Breast epithelium (tissue), 4 donors: Measurements from ENCODE around the gene VAMP2. TPM values are rescaled to one million over a fixed set of nuclear protein-coding genes. Genes with fewer than 3 reads are reported as not detected.
A peak's percentile ranks its signal among the peaks of the same experiment; 100 is the strongest.

Experiments used
- DNase-seq, 2 donors: peaks; one replicate each; pipeline ENCODE4 v3.0.0-alpha.2; 2019; ENCODE audit warnings: low spot score in 2 of 2
- H3K27ac ChIP-seq, 2 donors: fragments of 200-600 bp; sonication (generic) in 1 of 2; one replicate each; pipeline ENCODE4 v1.5.1; 2016 to 2019; ENCODE audit warnings: mild to moderate bottlenecking in 1 of 2
- H3K27me3 ChIP-seq, 2 donors: fragments of 200-600 bp; sonication (generic) in 1 of 2; one replicate each; pipeline versions ENCODE4 v1.5.1 to v1.6.0; 2017 to 2019; ENCODE audit warnings: control low read depth in 1 of 2, mild to moderate bottlenecking in 1 of 2
- H3K36me3 ChIP-seq: fragments of 200-600 bp; one replicate; pipeline ENCODE4 v1.5.1; 2019
- H3K4me1 ChIP-seq, 2 donors: fragments of 200-600 bp; sonication (generic); one replicate each; pipeline ENCODE4 v1.5.1; 2016 to 2019; ENCODE audit warnings: control low read depth in 1 of 2
- H3K4me3 ChIP-seq, 3 donors: fragments of 200-600 bp; sonication (generic); 1 replicate in 2 of 3; 2 replicates in 1 of 3; pipeline ENCODE4 v1.5.1; 2016 to 2019; ENCODE audit warnings: mild to moderate bottlenecking in 3 of 3, moderate library complexity in 2 of 3
- H3K9me3 ChIP-seq, 2 donors: fragments of 200-600 bp; sonication (generic) in 1 of 2; one replicate each; pipeline ENCODE4 v1.5.1; 2016 to 2019; ENCODE audit warnings: control low read depth in 1 of 2
- CTCF ChIP-seq, 3 donors: fragments of 450-650 bp; IDR thresholded peaks; one replicate each; pipeline ENCODE4 v1.5.1; 2016 to 2017; ENCODE audit warnings: antibody characterized with exemption in 3 of 3, mild to moderate bottlenecking in 3 of 3, moderate library complexity in 3 of 3
- POLR2A ChIP-seq: fragments of 450-650 bp; IDR thresholded peaks from one replicate; pipeline ENCODE4 v1.6.1; 2016; ENCODE audit warnings: antibody characterized with exemption, mild to moderate bottlenecking, moderate library complexity
- POLR2AphosphoS5 ChIP-seq, 3 donors: sonication (generic); formaldehyde crosslinking; IDR thresholded peaks; one replicate each; pipeline ENCODE4 v1.6.1; 2017; ENCODE audit warnings: antibody characterized with exemption in 3 of 3
- intact Hi-C: fragments of 100-400 bp; cut with DNase I; formaldehyde crosslinking; loops from one replicate; pipeline ENCODE4 v1.15.1; 2023; ENCODE audit warnings: low total_unique reads
- total RNA-seq, 3 donors: library from RNA; depleted of rRNA; stranded (reverse); fragments of >200 nt; gene quantifications; one replicate each; pipeline ENCODE4 v1.1.0, GENCODE V29; 2016

The VAMP2 gene
- total RNA-seq, 3 donors from 2014 or later = 21.8 to 30.2 (median 28.1) TPM

GRCh38 chr17:8153031-8153451 is 9.7 kb downstream of the VAMP2 start:
- H3K4me1 ChIP-seq = peaks cover 10 to 13% of the 10 kb centered on the region in 2 donors
- peak in 1 of 2 donors; percentile 53 for DNase-seq
- peaks cover 11% of the 10 kb centered on the region for H3K36me3 ChIP-seq
- no peaks in the 10 kb centered on the region for H3K27me3 ChIP-seq
- H3K27ac ChIP-seq = peak overlapping the region; percentile 99 to 100
- TF ChIP-seq POLR2AphosphoS5 (IDR thresholded peaks at IDR 0.05) = no peak
- TF ChIP-seq CTCF (IDR thresholded peaks at IDR 0.05) = no peak
- TF ChIP-seq POLR2A = no peak
- intact Hi-C loops = no loop called here
- H3K9me3 ChIP-seq = no peaks in the 10 kb centered on the region
- peak overlapping the region; percentile 86 to 99 (median 90) for H3K4me3 ChIP-seq

GRCh38 chr17:8152112-8152775 is 10.5 kb downstream of the VAMP2 start, which contains the start of gene PER1:
TSS of gene PER1 (minus strand) at chr17:8152404. CDS start at chr17:8150706, 1,698 bp downstream.
- intact Hi-C loops = no loop called here
- no peaks in the 10 kb centered on the region for H3K9me3 ChIP-seq
- DNase-seq = peak; percentile 97
- H3K4me1 ChIP-seq = peaks cover 10 to 13% of the 10 kb centered on the region in 2 donors
- H3K27me3 ChIP-seq = no peaks in the 10 kb centered on the region
- peak within 1 kb of the TSS; percentile 99 to 100 for H3K27ac ChIP-seq
- peak within 1 kb of the TSS; percentile 86 to 99 (median 90) for H3K4me3 ChIP-seq
- TF ChIP-seq CTCF (IDR thresholded peaks at IDR 0.05) (no peak), POLR2A (peak; percentile 83), POLR2AphosphoS5 (IDR thresholded peaks at IDR 0.05) (peak; percentile 97)
- H3K36me3 ChIP-seq = peaks cover 19% of the 10 kb centered on the region

- H3K4me1 ChIP-seq = peaks cover 10 to 13% of the 10 kb centered on the region in 2 donors
- H3K4me3 ChIP-seq = peak overlapping the region; percentile 86 to 99 (median 90)
- TF ChIP-seq POLR2A (peak; percentile 7), POLR2AphosphoS5 (IDR thresholded peaks at IDR 0.05) (peak in 2 of 3 donors; percentile 69 to 87), CTCF (IDR thresholded peaks at IDR 0.05) (no peak)
- no peaks in the 10 kb centered on the region for H3K9me3 ChIP-seq
- H3K27me3 ChIP-seq = no peaks in the 10 kb centered on the region
- H3K27ac ChIP-seq = peak overlapping the region; percentile 99 to 100
- intact Hi-C loops = no loop called here
- H3K36me3 ChIP-seq = peaks cover 25% of the 10 kb centered on the region
- peak; percentile 88 for DNase-seq
These were observed 11.1 kb downstream of the VAMP2 start for GRCh38 chr17:8151641-8152111.

- Histone ChIP-seq H3K36me3 (peaks cover 30% of the 10 kb centered on the region), H3K27me3 (no peaks in the 10 kb centered on the region), H3K27ac (peak overlapping the region; percentile 99 to 100), H3K9me3 (no peaks in the 10 kb centered on the region), H3K4me1 (peaks cover 10 to 13% of the 10 kb centered on the region in 2 donors), H3K4me3 (peak overlapping the region; percentile 86 to 99 (median 90))
- peak; percentile 60 to 87 (median 66) for TF ChIP-seq POLR2AphosphoS5 (IDR thresholded peaks at IDR 0.05)
- TF ChIP-seq POLR2A = no peak
- peak in 1 of 3 donors; percentile 26 for TF ChIP-seq CTCF (IDR thresholded peaks at IDR 0.05)
- intact Hi-C loops = no loop called here
- DNase-seq = peak in 1 of 2 donors; percentile 81
These were observed 11.6 kb downstream of the VAMP2 start for GRCh38 chr17:8151120-8151640.
